HPDE6-E6E7 (cell line): Measurements from ENCODE around the gene LYZL6.

ENCODE experiments used
- DNase-seq: peaks from one replicate; pipeline ENCODE4 v3.0.0; 2011; ENCODE audit warnings: missing footprints; ENCODE audit errors: extremely low spot score

LYZL6 gene, protein sequence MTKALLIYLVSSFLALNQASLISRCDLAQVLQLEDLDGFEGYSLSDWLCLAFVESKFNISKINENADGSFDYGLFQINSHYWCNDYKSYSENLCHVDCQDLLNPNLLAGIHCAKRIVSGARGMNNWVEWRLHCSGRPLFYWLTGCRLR

DNA sequence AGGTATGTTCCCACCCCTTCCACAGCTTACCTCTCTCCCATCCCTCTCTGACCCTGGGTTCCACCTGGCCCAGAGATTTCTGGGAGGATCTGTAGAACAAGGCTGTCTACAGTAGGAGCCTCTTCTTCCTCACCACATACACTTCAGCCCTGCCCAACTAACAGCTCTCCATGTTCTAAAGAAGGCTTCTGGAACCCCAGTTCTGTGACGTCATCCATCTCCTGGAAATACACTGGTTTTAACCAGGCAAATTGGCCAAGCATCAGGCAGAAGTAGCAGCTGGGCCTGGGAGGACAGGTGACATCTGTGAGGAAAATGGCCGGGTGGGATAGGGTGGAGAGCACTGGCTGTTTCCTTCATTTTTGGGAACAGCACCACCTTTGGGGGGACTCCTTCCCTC is at the start of gene LYZL6:
Gene LYZL6 (minus strand): TSS at position 177 of the 400 bp plus-strand sequence. CDS start 4,357 bp downstream, outside the sequence.
- no peak for DNase-seq

DNA sequence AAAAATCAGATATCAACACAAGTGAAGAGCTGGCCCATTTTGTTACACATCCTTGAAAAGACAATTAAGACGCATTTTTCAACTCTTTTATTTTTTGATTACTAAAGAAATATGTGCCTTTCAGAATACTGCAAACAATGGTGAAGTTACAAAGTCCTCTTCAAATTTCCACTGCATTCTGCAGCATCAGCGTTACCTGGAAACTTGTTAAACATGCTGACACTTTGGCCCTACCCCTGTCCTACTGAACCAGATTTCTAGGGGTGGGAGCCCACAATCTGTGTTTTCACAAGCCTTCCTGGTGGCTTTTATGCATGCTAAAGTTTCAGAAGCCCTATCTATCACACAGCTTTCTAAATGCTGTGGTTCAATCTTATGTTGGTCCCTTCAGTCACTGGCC is 47.6 kb upstream of the LYZL6 start:
- DNase-seq = no peak

DNA sequence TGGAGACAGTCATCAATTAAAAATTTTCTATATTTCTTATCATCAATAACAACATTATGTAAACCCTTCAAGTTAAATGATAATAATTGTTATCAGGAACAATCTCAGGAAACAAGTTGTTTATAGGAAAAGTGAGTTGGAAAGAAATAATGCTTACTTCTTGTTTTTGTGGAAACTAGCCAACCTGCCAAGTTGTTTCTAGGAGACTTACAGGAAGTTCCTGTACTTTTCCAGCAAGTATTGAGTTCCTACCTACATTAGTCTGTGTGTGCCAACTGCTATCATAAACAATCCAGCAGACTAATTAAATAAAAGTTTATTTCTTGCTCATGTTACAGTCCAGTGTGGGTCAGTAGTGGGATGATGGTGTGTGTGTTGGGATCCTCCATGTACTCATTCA is 44.7 kb upstream of the LYZL6 start:
- DNase-seq = no peak

DNA sequence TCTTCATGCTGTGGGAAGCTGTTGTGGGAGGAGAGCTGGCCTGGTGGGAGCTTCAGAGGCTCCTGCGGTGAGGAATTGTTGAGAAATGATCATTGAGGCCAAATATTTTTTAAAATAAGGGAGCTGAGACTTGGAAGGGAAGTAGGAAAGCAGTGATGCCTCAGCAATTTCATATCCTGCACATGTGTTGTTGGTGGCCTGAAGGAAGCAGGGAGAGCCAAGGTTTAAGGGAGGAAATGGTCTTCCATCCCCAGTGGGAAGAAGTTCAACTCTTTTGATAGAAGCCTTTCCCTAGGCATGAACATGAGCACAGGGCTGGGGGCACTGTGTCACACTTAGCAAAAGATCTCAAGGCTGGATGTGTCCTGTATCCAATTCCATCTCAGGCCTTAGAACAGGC is 43.1 kb upstream of the LYZL6 start, which contains the start of gene CCL14:
Gene CCL14 (minus strand): TSS at position 87 of the 400 bp plus-strand sequence. CDS start 80 bp downstream, at position 7.
- DNase-seq = no peak

DNA sequence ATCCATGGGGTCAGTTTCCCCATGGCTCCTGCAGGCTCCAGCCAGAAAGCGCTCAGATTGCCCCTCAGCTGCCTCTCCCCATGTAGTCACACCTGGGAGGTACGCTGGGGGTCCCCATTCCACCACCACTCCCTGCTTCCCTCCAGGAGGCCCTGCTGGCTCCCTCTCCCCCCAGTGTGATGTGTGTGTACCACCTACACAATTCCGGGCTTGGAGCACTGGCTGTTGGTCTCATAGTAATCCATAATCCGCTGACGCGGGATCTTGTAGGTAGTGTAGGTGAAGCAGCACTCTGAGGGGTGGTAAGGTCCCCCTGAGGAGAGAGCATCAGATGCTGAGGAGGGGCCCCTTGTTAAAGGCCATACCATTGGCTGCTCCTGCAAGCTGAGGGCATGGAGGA is 40.6 kb upstream of the LYZL6 start:
- no peak for DNase-seq

DNA sequence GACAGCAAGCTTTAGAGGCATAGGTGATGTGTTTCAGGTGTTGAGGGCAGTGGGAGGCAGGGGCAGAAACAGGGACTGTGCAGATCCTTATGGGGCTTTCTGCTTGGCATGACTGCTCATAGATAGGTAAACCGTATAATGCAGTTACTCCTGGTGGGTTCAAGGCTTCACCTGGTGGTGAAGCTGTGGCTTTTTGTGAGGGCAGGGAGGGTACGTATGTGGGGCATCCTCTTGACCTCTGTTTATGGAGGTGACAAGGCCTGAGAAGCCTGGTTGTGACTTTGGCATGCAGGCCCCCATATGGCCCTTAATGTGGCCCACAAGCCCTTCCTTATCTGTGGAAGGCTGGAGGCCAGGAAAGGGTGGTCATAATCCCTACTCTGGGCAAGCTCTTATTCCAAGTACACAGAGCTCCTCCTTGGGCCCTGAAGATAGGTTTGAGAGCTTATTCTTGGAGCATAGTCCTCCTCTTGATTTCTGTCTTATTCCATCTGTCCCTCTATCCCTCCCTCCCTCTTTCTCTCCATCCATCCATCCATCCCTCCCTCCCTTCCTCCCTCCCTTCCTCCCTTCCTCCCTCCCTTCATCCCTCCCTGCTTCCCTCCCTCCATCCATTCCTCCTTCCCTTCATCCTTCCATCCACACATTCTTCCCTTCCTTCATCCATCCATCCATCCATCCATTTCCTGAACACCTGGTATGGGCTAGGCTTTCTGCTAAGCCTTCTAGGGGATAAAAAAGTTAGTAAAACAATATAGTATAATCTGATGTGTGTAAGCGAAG is 39.1 kb upstream of the LYZL6 start:
- no peak for DNase-seq

DNA sequence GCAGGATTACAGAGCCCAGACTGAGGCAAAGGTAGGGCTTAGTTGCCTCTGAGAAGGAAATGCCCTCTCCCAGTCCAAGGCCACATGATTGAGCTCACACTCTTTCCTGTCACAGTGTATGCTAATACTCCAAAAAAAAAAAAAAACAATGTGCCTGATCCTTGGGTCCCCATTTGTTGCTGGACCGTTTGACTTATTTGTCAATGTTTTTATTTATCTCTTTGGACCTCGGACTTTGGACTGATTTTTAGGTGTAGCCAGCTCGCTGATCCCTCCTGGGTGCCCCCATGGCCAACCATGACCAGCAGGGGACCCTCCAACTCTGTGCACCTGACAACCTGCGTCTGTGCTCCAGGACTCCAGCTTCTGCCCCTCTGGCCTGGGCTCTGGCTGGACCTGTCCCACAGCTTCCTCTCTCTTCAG is 38.4 kb upstream of the LYZL6 start:
- no peak for DNase-seq

DNA sequence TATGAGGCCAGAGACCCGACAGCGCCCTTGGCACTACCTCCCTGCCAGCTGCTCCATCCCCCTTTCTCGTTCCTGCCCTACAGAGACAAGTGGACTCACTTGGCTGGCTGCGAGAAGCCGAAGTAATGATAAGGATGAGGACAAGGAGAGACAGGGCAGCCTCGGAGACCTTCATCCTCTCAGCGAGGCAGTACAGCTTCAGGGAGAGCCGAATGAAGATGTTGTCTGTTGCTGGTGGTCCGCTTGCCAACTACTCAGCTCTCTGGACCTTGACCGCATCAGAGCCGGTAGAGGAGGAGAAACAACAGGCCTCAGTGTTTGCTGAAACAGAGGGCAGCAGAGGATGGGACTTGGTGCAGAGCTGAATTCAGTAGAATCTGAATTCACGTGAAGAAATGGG is 37.7 kb upstream of the LYZL6 start, which contains the start of gene CCL16:
Gene CCL16 (minus strand): TSS at position 252 of the 400 bp plus-strand sequence. CDS start 77 bp downstream, at position 175.
- DNase-seq = no peak

DNA sequence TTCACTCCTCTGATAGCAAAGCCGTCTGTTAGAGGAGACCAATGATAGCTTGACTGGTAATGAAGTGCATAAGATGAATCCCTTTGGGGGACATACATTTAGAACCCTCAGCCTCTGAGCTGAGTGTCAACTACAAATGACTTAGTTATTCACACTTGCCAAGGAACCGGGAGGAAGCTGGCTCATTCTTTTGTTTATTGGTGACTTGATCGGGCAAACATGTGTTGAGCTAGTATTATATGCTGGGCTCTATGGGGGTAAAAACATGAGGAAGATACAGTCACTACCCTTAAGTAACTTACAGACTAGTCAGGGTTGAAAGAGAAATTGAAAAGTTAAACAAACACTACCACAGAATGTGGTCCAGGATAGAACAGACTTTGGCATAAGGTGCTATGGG is 34.8 kb upstream of the LYZL6 start:
- DNase-seq = no peak

DNA sequence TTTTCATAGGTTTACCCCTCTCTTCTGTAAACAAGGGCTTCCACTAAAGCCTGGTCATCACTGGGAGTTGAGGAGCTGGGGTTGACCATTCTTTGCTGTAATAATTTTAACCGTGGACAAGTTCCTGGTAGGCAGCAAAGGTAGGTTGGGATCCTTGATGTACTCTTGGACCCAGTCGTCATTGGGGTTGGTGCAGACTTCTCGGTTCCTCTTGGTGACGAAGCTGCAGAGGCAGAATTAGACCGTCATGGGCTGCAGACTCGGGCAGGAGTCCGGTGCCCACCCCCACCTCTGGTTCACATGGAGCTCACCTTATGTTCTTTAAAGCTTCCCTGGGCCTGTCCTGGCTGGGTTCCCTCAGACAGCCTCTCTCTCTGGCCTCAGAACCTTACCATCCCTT is 34.0 kb upstream of the LYZL6 start:
- no peak for DNase-seq

DNA sequence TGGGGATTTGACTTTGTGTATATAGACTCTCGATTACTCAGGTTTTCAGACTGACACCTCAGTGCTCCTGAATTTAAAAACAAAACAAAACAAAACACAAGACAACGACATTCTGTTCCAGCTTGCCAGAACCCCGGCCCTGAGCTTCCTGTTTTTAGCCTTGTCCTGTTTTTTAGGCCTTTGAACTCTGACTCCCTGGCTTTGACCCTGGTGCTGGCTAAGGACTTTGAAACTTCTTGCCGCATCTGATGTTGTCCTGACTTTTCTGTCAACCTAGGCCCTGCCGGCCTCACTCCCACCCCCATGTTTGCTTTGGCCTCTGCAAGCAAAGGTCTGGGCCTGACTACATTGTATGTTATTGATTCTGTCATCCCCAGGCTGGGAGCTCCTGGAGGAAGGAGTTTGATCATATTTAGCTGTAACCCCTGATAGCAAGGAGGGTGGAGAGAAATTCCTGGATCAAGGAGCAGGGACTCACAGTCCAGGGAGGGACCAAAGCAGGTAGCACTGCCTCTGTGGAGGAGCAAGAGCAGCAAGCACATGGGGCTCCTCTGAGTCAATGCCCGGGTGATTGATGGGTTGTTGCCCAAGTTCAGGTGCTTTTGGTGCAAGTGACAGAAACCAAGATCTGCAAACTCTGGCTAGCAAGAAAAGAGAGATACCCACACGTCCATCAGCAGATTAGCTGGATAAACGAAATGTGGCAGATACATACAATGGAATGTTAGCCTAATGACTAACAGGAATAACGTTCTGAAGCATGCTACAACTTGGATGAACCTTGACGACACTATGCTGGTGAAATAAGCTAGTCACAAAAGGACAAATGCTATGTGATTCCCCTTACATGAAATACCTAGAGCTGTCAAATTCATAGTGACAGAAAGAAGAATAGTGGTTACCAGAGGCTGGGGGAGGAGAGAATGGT is 30.1 kb upstream of the LYZL6 start:
- peak; percentile 28 for DNase-seq

DNA sequence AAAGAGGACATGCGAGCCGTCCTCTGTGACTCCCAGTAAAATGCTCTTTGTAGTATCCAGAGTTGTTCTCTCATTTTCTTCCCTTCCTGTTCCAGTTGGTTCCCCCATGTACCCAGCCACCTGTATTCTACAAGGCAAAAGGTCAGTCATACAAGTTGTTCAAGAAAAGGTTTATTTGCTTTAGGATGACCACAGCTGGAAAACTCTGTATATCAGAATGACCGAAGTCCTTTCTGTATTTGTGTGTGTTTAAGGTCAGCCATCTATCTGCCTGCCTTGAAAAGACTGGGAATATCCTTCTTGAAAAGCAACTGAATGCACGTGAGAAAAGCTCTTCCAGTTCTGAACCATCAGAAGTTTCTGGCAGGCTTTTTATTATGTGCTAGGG is 29.4 kb upstream of the LYZL6 start:
- DNase-seq = no peak

DNA sequence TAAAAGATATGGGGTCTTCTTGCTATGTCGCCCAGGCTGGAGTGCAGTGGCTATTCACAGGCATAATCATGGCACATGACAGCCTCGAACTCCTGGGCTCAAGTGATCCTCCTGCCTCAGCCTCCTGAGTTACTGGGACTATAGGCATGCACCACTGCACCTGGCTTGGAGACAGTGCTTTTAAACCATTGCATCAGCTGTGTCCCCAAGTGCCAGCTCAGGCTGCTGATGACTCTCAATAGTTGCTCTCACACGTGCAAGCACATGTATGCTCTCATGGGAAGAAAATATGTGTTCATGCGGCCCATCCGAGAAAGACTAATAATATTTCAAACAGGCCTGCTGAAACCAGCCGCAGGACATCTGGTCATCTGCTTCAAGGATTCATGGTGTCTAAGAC is 29.0 kb upstream of the LYZL6 start:
- no peak for DNase-seq

DNA sequence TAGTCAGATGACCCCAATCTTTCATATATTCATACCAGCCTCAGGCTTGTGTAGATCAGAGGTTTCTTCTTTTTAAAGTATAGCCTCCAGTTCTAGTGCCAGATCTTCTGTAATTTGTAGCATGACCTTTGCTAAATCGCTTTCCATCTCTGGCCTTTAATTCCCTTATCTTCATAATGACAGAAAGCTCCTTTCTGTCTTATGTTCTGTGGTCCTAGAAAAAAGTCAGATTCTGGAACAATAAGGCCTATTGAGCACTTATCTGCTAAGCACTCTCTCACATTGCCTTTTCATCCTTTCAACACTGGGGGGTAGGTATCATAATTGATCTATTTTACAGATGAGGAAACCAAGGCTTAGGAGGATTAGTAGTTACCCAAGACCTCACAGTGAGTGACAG is 28.6 kb upstream of the LYZL6 start:
- DNase-seq = no peak

DNA sequence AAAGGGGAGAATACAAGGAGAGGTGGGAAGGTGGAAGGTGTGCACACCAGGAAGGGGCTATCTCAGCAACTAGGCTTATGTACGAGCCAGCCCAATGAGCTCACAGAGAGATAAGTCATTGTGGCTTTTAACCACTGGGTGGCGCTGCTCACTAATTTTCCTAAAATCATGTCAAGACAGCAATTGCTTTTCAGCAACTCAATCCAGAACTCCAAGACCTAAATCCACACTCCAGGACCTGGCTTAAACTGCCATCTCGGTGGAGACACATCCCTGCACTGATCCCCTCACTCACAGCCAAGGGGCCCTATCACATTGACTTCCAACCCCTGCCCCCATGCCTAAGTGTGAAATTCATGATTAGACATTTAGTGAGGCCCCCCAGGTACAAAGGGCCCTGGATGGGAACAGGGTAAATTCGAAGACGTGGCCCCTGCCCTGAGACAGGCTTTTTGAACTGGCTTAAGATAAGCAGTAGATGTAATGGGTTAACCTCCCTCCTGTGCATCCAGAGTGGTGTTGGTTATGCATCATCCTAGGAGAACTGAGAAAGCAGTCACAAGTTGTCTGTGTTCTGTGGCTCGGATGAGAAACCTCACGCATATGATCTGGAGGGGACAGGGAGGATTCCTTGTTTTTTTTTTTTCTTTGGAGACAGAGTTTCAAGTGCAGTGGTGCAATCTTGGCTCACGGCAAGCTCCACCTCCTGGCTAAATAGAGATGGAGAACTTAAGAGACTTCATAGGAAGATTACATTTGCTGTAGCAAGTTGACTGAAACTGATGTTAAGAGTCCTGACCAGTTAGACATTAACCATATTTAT is 26.3 kb upstream of the LYZL6 start:
- peak; percentile 51 for DNase-seq

DNA sequence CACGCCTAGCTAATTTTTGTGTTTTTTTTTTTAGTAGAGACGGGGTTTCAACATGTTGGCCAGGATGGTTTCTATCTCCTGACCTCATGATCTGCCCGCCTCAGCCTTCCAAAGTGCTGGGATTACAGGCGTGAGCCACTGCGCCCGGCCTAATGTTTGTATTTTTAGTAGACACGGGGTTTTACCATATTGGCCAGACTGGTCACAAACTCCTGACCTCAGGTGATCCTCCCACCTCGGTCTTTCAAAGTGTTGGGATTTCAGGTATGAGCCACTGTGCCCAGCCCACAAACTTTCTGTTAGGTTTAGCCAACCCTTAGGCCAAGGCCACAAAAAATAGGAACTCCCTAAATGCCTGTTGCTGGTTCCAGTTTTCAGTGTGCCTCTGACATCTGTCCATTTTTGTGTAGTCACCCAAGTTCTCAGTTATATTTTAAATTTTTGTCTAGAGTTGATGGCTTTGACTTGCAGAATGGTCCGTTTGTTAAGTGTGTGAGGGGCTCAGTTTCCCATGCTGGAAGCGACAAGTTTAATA is 25.1 kb upstream of the LYZL6 start:
- no peak for DNase-seq

DNA sequence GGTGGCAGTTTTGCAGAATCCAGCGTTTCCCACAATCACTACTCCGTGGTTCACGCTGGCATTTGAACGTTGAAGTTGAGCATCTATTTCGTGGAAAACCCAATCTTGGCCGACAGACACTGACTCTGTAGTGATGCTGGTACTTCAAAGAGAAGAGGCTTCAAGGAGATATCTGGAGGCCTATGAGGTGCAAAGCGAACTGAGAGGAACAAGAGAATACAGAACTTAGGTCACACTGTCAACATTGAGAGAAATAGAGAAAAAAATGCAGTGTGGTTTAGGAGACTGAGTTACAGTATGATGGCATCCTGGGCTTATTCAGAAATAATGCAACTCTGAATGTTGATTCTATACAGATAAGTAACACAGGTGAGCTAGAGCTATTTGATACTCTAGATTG is 21.8 kb upstream of the LYZL6 start:
- no peak for DNase-seq

DNA sequence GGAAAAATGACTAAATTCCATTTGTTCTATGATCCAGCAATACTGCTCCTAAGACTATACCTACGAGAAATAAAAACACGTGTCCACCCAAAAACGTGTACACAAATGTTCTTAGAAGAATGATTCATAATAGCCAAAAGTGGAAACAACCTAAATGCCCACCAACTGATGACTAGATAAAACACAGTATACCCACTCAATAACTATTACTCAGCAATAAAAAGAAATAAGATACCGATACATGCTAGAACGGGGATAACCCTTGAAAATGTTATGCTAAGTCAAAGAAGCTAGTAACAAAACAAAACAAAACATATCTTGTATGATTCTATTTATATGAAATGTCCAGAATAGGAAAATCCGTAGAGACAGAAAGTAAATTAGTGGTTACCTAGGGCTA is 20.1 kb upstream of the LYZL6 start:
- DNase-seq = no peak

DNA sequence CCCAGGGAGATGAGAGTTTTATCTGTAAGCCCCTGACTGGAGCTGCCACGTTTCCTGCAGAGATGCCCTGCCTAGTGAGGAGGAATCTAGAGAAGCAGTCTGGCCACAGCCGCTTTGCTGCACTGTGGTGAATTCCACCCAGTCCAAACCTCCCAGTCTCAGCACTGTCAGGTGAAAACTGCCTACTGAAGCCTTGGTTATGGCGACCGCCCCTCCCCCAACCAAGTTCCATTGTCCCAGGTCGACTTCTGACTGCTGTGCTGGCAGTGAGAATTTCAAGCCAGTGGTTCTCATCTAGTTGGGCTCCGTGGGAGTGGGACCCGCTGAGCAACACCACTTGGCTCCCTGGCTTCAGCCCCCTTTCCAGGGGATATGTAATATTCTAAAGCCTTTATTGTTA is 10.2 kb upstream of the LYZL6 start:
- no peak for DNase-seq

DNA sequence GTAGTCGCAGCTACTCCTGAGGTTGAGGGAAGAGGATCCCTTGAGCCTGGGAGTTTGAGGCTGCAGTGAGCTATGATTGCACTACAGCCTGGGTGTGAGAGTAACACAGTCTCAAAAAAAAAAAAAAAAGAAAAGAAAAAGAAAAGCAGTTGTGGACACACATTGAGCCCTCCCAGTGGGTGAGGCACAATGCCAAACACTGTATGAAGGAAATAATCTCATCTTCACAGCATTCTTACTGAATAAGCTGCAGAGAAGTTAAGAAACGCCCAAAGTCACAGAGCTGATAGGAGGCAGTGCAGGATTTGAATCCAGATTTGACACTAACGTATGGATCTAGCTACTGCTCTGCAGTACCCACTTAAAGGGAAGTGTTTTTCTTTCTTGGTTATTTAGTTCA is 5.9 kb upstream of the LYZL6 start:
- DNase-seq = no peak

DNA sequence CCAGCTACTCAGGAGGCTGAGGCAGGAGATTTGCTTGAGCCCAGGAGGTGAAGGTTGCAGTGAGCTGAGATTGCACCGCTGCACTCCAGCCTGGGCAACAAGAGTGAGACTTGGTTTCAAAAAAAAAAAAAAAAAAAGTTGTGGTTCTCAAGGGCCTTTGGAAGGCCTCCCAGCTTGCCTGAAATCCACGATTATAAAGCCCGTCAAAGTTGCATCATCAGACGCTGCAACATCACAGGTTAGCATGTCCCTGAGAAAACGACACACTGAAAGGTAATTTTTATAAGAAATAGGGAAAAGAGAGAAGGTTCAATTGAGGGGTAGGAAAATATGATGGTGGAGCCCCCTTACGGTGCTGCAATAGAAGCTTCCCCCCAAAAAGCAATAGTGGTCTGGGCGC is 4.6 kb upstream of the LYZL6 start:
- no peak for DNase-seq
